ENCODE measurements around the gene CDC23. TPM values are rescaled to one million over a fixed set of nuclear protein-coding genes. Genes with fewer than 3 reads are reported as not detected.

Gene CDC23
- total and polyA plus RNA-seq, 2 of the 8 experiments (the other 6 are each of a cell fraction or from before 2014, with no cell fraction given) = 32.6 to 45.7 TPM

GRCh38 chr5:138230261-138230660 lies 17.1 kb upstream of the CDC23 start:
- Histone ChIP-seq H2AK5ac (ENCODE audit: low read depth, low read length) (no peak overlapping the region), H3K4me2 (ENCODE audit: insufficient read depth in 1 of 2, low read depth in 2 of 2, low read length in 2 of 2) (no peak overlapping the region), H3K14ac (ENCODE audit: insufficient read length) (no peak overlapping the region), H2AFZ (ENCODE audit: low read length) (no peak overlapping the region), H3K4me1 (replicated peaks in 1 of 4; ENCODE audit: control insufficient read depth in 3 of 4, insufficient read depth in 4 of 4, low read length in 3 of 4) (no peaks in the 10 kb centered on the region), H3K79me1 (ENCODE audit: low read depth, low read length) (no peaks in the 10 kb centered on the region), H4K8ac (ENCODE audit: extremely low read depth, insufficient read depth, low read length) (no peak overlapping the region), H3K56ac (replicated peaks; ENCODE audit: insufficient read length, low read depth, low read length) (no peak overlapping the region), H3K79me2 (ENCODE audit: control insufficient read depth in 1 of 2, insufficient read depth in 2 of 2, low read length in 2 of 2) (no peaks in the 10 kb centered on the region), H4K20me1 (replicated peaks in 1 of 2; ENCODE audit: control insufficient read depth in 1 of 2, insufficient read depth in 2 of 2, low read length in 2 of 2) (no peaks in the 10 kb centered on the region), H2BK120ac (replicated peaks; ENCODE audit: low read depth, low read length) (no peak overlapping the region), H2BK5ac (ENCODE audit: low read depth, low read length) (no peak overlapping the region), H3K36me3 (ENCODE audit: control insufficient read depth in 2 of 4, insufficient read depth in 4 of 4, low read length in 3 of 4) (no peaks in the 10 kb centered on the region), H3K27me3 (replicated peaks in 1 of 4; ENCODE audit: control insufficient read depth in 3 of 4, extremely low read depth in 1 of 4, insufficient read depth in 3 of 4, low read length in 3 of 4) (no peaks in the 10 kb centered on the region), H3K9me3 (ENCODE audit: insufficient read depth in 2 of 2, low read depth in 1 of 2, low read length in 1 of 2) (peaks cover 4 to 6% of the 10 kb centered on the region in 2 experiments; a peak in 1 of 4 replicates), H3K18ac (ENCODE audit: extremely low read depth, low read length) (no peak overlapping the region), H4K5ac (ENCODE audit: insufficient read length, low read depth, low read length) (no peak overlapping the region), H2BK15ac (ENCODE audit: low read length) (no peak overlapping the region), H2BK20ac (ENCODE audit: low read length) (no peak overlapping the region), H3K9ac (replicated peaks in 1 of 4; ENCODE audit: extremely low read depth in 1 of 4, low read depth in 3 of 4, low read length in 3 of 4) (no peak overlapping the region), H3K27ac (ENCODE audit: low read depth, low read length) (no peak overlapping the region), H3K23me2 (ENCODE audit: low read depth, low read length) (no peaks in the 10 kb centered on the region; the same call in 1 of the 2 replicates), H3K23ac (ENCODE audit: insufficient read length) (no peak overlapping the region), H2BK12ac (ENCODE audit: low read depth, low read length) (no peak overlapping the region), H3K4me3 (ENCODE audit: extremely low read depth in 1 of 4, insufficient read depth in 2 of 4, low read depth in 3 of 4, low read length in 4 of 4) (no peak overlapping the region), H3K4ac (replicated peaks; ENCODE audit: insufficient read length, low read depth, low read length) (no peak overlapping the region), H4K91ac (replicated peaks; ENCODE audit: insufficient read length, low read length) (no peak overlapping the region)
- no peak for FAIRE-seq
- CTCF ChIA-PET (ENCODE audit: partially characterized antibody) = interaction anchor here (0.6 to 4.8 kb wide), 5 partner anchors 11 to 52 kb away, joined by 3 to 28 read pairs (median 3); no protein-coding TSS in a partner anchor
- POLR2A ChIA-PET (ENCODE audit: partially characterized antibody) = interaction anchor here (0.8 to 2.2 kb wide), 3 partner anchors 17 to 123 kb away, joined by 3 to 9 read pairs (median 4); partner anchors contain the start of genes CDC23 and FAM53C
- no peak for DNase-seq (ENCODE audit: low read depth in 1 of 2, low spot score in 2 of 2)
- no peak for TF ChIP-seq GTF2F1 (IDR thresholded peaks at IDR 0.05; ENCODE audit: borderline replicate concordance, low read depth, low read length)
- TF ChIP-seq ZNF274 (IDR thresholded peaks at IDR 0.05; ENCODE audit: borderline replicate concordance, extremely low read depth, low read length) = no peak
- TF ChIP-seq POLR2A (IDR thresholded peaks at IDR 0.05; ENCODE audit: control extremely low read depth in 1 of 2, low read depth in 2 of 2, low read length in 2 of 2) = no peak
- TF ChIP-seq EP300 (IDR thresholded peaks at IDR 0.05; ENCODE audit: borderline replicate concordance in 1 of 2, low read depth in 2 of 2, low read length in 2 of 2) = no peak
- TF ChIP-seq NRF1 (IDR thresholded peaks at IDR 0.05; ENCODE audit: low read depth, low read length) = no peak
- no peak for TF ChIP-seq TCF12 (IDR thresholded peaks at IDR 0.05; ENCODE audit: low read depth, low read length)
- TF ChIP-seq GABPA (IDR thresholded peaks at IDR 0.05; ENCODE audit: borderline replicate concordance, insufficient read depth, low read length) = no peak
- TF ChIP-seq SIX5 (IDR thresholded peaks at IDR 0.05; ENCODE audit: low read depth, low read length) = no peak
- TF ChIP-seq, protein P1, sequence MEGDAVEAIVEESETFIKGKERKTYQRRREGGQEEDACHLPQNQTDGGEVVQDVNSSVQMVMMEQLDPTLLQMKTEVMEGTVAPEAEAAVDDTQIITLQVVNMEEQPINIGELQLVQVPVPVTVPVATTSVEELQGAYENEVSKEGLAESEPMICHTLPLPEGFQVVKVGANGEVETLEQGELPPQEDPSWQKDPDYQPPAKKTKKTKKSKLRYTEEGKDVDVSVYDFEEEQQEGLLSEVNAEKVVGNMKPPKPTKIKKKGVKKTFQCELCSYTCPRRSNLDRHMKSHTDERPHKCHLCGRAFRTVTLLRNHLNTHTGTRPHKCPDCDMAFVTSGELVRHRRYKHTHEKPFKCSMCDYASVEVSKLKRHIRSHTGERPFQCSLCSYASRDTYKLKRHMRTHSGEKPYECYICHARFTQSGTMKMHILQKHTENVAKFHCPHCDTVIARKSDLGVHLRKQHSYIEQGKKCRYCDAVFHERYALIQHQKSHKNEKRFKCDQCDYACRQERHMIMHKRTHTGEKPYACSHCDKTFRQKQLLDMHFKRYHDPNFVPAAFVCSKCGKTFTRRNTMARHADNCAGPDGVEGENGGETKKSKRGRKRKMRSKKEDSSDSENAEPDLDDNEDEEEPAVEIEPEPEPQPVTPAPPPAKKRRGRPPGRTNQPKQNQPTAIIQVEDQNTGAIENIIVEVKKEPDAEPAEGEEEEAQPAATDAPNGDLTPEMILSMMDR (IDR thresholded peaks at IDR 0.05; ENCODE audit: control extremely low read depth in 1 of 3, insufficient read depth in 1 of 3, low read depth in 1 of 3, low read length in 3 of 3) = no peak
- no peak for TF ChIP-seq CEBPB (IDR thresholded peaks at IDR 0.05; ENCODE audit: low read depth, low read length)
- no peak for TF ChIP-seq FOSL1 (IDR thresholded peaks at IDR 0.05; ENCODE audit: insufficient read depth, low read depth, low read length)
- no peak for TF ChIP-seq SUZ12 (IDR thresholded peaks at IDR 0.05; ENCODE audit: low read length)
- no peak for TF ChIP-seq RBBP5 (IDR thresholded peaks at IDR 0.05; ENCODE audit: borderline replicate concordance, low read depth, low read length)
